C4-2B (cell line): ENCODE measurements around the gene ZNF568.

Source experiments
- CTCF ChIP-seq: fragments of 450-650 bp; conservative IDR thresholded peaks from 2 replicates; pipeline ENCODE4 v1.5.1; 2017; ENCODE audit warnings: mild to moderate bottlenecking
- ZFX ChIP-seq: fragments of 450-650 bp; IDR thresholded peaks from 2 replicates; pipeline ENCODE4 v1.6.1; 2017

- TF ChIP-seq CTCF (no peak), ZFX (no peak)
Measured at GRCh38 chr19:37012093-37012745, 96.1 kb downstream of the ZNF568 start.
